Measurements from ENCODE around the gene PPP1R9B. TPM values are rescaled to one million over a fixed set of nuclear protein-coding genes. Genes with fewer than 3 reads are reported as not detected.

The PPP1R9B gene
- total RNA-seq, 1 experiment from 2014 or later: 23.0 TPM

DNA sequence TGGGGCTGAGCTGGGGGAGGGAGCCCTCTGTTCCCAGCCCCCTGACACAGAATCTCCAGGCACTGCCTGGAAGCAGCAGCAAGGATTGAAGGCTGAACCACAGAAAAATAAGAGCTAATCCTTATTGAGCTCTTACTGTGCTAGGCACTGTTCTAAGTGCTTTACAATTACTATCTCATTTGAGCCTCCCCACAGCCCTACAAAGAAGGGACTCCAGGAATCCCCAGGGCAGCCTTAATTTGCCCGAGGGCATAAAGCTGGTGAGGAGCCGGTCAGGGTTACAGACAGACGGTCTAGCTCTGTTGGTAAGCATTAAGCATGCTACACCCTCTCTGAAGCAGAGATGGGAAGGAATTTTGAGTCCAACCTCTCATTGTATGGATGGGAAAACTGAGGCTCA, 27.5 kb downstream of the PPP1R9B start:
- Histone ChIP-seq H3K4me1 (ENCODE audit: insufficient read depth, low read length) (peaks cover 3% of the 10 kb centered on the region; the same call in 1 of the 2 replicates), H2BK12ac (ENCODE audit: insufficient read length, low read depth, low read length) (no peak overlapping the region), H2BK5ac (ENCODE audit: insufficient read length, low read length) (no peak overlapping the region), H2BK20ac (ENCODE audit: low read depth, low read length, poor library complexity, severe bottlenecking) (no peak overlapping the region), H3K23ac (ENCODE audit: insufficient read length, low read depth, low read length) (no peak overlapping the region), H3K9me3 (ENCODE audit: control insufficient read depth, low read depth, low read length) (no peaks in the 10 kb centered on the region), H2BK120ac (ENCODE audit: low read depth, low read length, poor library complexity, severe bottlenecking) (no peak overlapping the region), H3K4ac (ENCODE audit: low read depth, low read length) (no peak overlapping the region), H2AFZ (ENCODE audit: low read length) (no peak overlapping the region), H3K79me1 (ENCODE audit: insufficient read depth, low read depth, low read length, poor library complexity, severe bottlenecking) (no peaks in the 10 kb centered on the region), H4K91ac (ENCODE audit: insufficient read length, low read depth, low read length) (no peak overlapping the region), H3K27me3 (ENCODE audit: insufficient read depth, low read length) (no peaks in the 10 kb centered on the region; the same call in 1 of the 2 replicates), H3K14ac (ENCODE audit: insufficient read depth, low read length) (no peak overlapping the region), H2BK15ac (ENCODE audit: low read depth, low read length) (no peak overlapping the region), H3K23me2 (ENCODE audit: insufficient read length, low read depth, low read length, poor library complexity, severe bottlenecking) (no peaks in the 10 kb centered on the region), H3K27ac (ENCODE audit: insufficient read length, low read depth, low read length) (no peak overlapping the region), H4K5ac (ENCODE audit: insufficient read length, low read depth, low read length) (no peak overlapping the region), H3K79me2 (ENCODE audit: insufficient read depth, low read length) (no peaks in the 10 kb centered on the region), H4K8ac (replicated peaks; ENCODE audit: insufficient read length, low read depth, low read length) (no peak overlapping the region), H3K18ac (ENCODE audit: insufficient read length, low read depth, low read length) (no peak overlapping the region), H3T11ph (ENCODE audit: low read length) (no peak overlapping the region), H2AK5ac (ENCODE audit: insufficient read length, low read length) (no peak overlapping the region), H3K56ac (ENCODE audit: insufficient read length, low read depth, low read length) (no peak overlapping the region), H4K20me1 (ENCODE audit: control insufficient read depth, insufficient read depth, insufficient read length) (no peaks in the 10 kb centered on the region), H3K9ac (ENCODE audit: extremely low read depth, insufficient read length, low read length) (no peak overlapping the region), H3K4me2 (ENCODE audit: insufficient read depth, insufficient read length, low read length) (no peak overlapping the region)
- Mint-ChIP-seq H3K27me3 (ENCODE audit: low read depth) (peaks cover 48% of the 10 kb centered on the region), H3K27ac (peak overlapping the region in 1 of 3 experiments; percentile 80; a peak in 2 of 7 replicates), H3K36me3 (ENCODE audit: insufficient read depth in 1 of 3, low read depth in 3 of 3) (peaks cover 0 to 2% (median 0%) of the 10 kb centered on the region in 3 experiments; a peak in 1 of 7 replicates), H3K4me3 (peak overlapping the region in 1 of 2 experiments; percentile 40; a peak in 2 of 5 replicates), H3K4me1 (peaks cover 27 to 41% of the 10 kb centered on the region in 2 experiments), H3K9me3 (no peaks in the 10 kb centered on the region)
- no CpG with 5 or more reads among the region's 3 CpGs for WGBS (ENCODE audit: extremely low coverage, insufficient read length, low lambda C conversion rate)
- TF ChIP-seq, protein P1, sequence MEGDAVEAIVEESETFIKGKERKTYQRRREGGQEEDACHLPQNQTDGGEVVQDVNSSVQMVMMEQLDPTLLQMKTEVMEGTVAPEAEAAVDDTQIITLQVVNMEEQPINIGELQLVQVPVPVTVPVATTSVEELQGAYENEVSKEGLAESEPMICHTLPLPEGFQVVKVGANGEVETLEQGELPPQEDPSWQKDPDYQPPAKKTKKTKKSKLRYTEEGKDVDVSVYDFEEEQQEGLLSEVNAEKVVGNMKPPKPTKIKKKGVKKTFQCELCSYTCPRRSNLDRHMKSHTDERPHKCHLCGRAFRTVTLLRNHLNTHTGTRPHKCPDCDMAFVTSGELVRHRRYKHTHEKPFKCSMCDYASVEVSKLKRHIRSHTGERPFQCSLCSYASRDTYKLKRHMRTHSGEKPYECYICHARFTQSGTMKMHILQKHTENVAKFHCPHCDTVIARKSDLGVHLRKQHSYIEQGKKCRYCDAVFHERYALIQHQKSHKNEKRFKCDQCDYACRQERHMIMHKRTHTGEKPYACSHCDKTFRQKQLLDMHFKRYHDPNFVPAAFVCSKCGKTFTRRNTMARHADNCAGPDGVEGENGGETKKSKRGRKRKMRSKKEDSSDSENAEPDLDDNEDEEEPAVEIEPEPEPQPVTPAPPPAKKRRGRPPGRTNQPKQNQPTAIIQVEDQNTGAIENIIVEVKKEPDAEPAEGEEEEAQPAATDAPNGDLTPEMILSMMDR (conservative IDR thresholded peaks at IDR 0.05): no peak
- DNase-seq: no peak
